Measurements from ENCODE around the gene TAOK3. TPM values are rescaled to one million over a fixed set of nuclear protein-coding genes. Genes with fewer than 3 reads are reported as not detected.

TAOK3 gene
- total and polyA plus RNA-seq, 2 donors (not counting 3 experiments of a cell fraction or from before 2014, with no cell fraction given): 11.3 to 23.1 TPM

DNA sequence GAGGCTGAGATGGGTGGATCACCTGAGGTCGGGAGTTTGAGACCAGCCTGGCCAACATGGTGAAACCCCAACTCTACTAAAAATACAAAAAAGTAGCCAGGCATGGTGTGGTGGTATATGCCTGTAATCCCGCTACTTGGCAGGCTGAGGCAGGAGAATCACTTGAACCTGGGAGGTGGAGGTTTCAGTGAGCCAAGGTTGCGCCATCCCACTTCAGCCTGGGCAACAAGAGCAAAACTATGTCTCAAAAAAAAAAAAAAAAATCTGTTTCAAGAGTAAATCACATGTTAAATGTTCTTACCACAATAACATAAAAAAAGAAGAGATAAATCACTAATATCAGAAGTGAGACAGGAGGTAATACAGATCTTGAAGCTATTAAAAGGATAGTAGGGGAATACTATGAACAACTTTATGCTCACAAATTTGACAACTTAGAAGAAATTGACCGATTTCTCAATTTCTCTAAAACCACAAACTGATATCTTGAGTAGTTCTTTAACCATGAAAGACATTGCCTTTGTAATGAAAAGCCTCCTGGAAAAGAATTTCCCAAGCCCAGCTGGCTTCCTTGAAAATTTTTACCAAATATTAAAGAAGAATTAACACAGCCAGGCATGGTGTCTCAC lies 37.7 kb downstream of the TAOK3 start:
- Histone ChIP-seq H3K9me3 (replicated peaks; ENCODE audit: control insufficient read depth, insufficient read depth, low read length) (no peaks in the 10 kb centered on the region), H3K9me1 (replicated peaks; ENCODE audit: control insufficient read depth, extremely low read depth, insufficient read depth, low read length) (no peaks in the 10 kb centered on the region), H3K9ac (replicated peaks; ENCODE audit: extremely low read depth, insufficient read depth, low read length) (no peak overlapping the region), H3K4me2 (ENCODE audit: insufficient read depth, low read length) (no peak overlapping the region), H3K36me3 (ENCODE audit: control insufficient read depth in 2 of 2, extremely low read depth in 1 of 2, insufficient read depth in 2 of 2, low read length in 2 of 2) (no peaks in the 10 kb centered on the region), H3K27me3 (ENCODE audit: control insufficient read depth in 2 of 2, insufficient read depth in 2 of 2, low read length in 2 of 2) (no peaks in the 10 kb centered on the region), H3K79me2 (ENCODE audit: control insufficient read depth, insufficient read depth, low read length) (peaks cover 25% of the 10 kb centered on the region), H2AFZ (ENCODE audit: low read depth, low read length) (no peak overlapping the region), H4K20me1 (replicated peaks; ENCODE audit: control insufficient read depth, extremely low read depth, insufficient read depth, low read length) (no peaks in the 10 kb centered on the region), H3K27ac (ENCODE audit: insufficient read depth, low read depth, low read length) (no peak overlapping the region), H3K4me1 (ENCODE audit: control insufficient read depth, extremely low read depth, insufficient read depth, low read length) (peaks cover 12% of the 10 kb centered on the region), H3K4me3 (replicated peaks in 1 of 3; ENCODE audit: insufficient read depth in 1 of 3, low read depth in 1 of 3, low read length in 3 of 3) (no peak overlapping the region)
- CTCF ChIA-PET: interaction anchor here (1.2 to 1.6 kb wide), 2 partner anchors 12 to 22 kb away, joined by 3 to 5 read pairs; no protein-coding TSS in a partner anchor
- POLR2A ChIA-PET: interaction anchor here (1.5 kb wide), 1 partner anchor 38 kb away, joined by 3 read pairs; the partner anchor contains the start of gene TAOK3
- dilution Hi-C loops (cut with MboI; ENCODE audit: extremely low pct_ligation_motif_present, low sequenced_read_pairs): no loop called here
- TF ChIP-seq EZH2 (IDR thresholded peaks at IDR 0.05; ENCODE audit: borderline replicate concordance, low read depth, low read length, severe bottlenecking) (no peak), POLR2AphosphoS5 (IDR thresholded peaks at IDR 0.05; ENCODE audit: insufficient read depth, low read depth, low read length) (no peak), JUN (IDR thresholded peaks at IDR 0.05; ENCODE audit: borderline replicate concordance, insufficient read depth, insufficient read length, low read depth) (no peak), GATA2 (IDR thresholded peaks at IDR 0.05; ENCODE audit: insufficient read depth, insufficient read length, low read depth, low read length) (no peak), MYC (IDR thresholded peaks at IDR 0.05; ENCODE audit: low read depth, low read length) (no peak), MAX (IDR thresholded peaks at IDR 0.05; ENCODE audit: insufficient read depth, insufficient read length) (no peak), POLR2A (IDR thresholded peaks at IDR 0.05; ENCODE audit: low read depth, low read length) (no peak), FOS (IDR thresholded peaks at IDR 0.05; ENCODE audit: borderline replicate concordance, insufficient read depth, low read length) (no peak)
- TF ChIP-seq, protein P1, sequence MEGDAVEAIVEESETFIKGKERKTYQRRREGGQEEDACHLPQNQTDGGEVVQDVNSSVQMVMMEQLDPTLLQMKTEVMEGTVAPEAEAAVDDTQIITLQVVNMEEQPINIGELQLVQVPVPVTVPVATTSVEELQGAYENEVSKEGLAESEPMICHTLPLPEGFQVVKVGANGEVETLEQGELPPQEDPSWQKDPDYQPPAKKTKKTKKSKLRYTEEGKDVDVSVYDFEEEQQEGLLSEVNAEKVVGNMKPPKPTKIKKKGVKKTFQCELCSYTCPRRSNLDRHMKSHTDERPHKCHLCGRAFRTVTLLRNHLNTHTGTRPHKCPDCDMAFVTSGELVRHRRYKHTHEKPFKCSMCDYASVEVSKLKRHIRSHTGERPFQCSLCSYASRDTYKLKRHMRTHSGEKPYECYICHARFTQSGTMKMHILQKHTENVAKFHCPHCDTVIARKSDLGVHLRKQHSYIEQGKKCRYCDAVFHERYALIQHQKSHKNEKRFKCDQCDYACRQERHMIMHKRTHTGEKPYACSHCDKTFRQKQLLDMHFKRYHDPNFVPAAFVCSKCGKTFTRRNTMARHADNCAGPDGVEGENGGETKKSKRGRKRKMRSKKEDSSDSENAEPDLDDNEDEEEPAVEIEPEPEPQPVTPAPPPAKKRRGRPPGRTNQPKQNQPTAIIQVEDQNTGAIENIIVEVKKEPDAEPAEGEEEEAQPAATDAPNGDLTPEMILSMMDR (IDR thresholded peaks at IDR 0.05; ENCODE audit: extremely low read depth in 1 of 2, insufficient read depth in 1 of 2, low read depth in 1 of 2, low read length in 2 of 2): no peak
- intact Hi-C loops (cut with micrococcal nuclease): no loop called here
- DNase-seq (ENCODE audit: low read depth, low spot score) (no peak), FAIRE-seq (no peak)
- no TSS peak for BruUV-seq (replicated peaks)

All from endothelial cell of umbilical vein (primary cell).